G401 (cell line): ENCODE data around the gene TTL. TPM values are rescaled to one million over a fixed set of nuclear protein-coding genes. Genes with fewer than 3 reads are reported as not detected.
"Not testable (repeated sequence)": the region's sequence is repeated elsewhere in the genome, so short reads cannot be mapped to it uniquely, and the experiment has no call there.

Experiments used
- DNase-seq: peaks from one replicate; pipeline ENCODE4 v3.0.0-alpha.2; 2015; ENCODE audit warnings: low spot score
- in situ Hi-C: cut with HindIII; loops from 2 replicates; pipeline ENCODE4 v1.10.0; 2016; ENCODE audit warnings: low sequenced_read_pairs, mixed read lengths
- total RNA-seq: library from RNA; depleted of rRNA; stranded (reverse); fragments of >200 nt; shearing (Covaris generic); gene quantifications from 2 replicates; pipeline ENCODE4 v1.2.3, GENCODE V29; 2014; rRNA removed

TTL gene
- 85.4 and 96.2 TPM in 2 replicates for total RNA-seq

- peak; percentile 63 for DNase-seq
- in situ Hi-C loops: no loop called here
Measured at GRCh38 chr2:112481528-112482233, at the start of gene TTL. TTL (plus strand) TSS chr2:112482156; CDS start chr2:112482345, 189 bp downstream.

- DNase-seq, in situ Hi-C loops: not testable (repeated sequence)
Measured at GRCh38 chr2:112432390-112432734, 49.6 kb upstream of the TTL start.

- in situ Hi-C loops: not testable (repeated sequence)
- DNase-seq: peak; percentile 4
Measured at GRCh38 chr2:112432735-112433479, 49.0 kb upstream of the TTL start.

- in situ Hi-C loops: not testable (repeated sequence)
- DNase-seq: peak; percentile 89
Measured at GRCh38 chr2:112433480-112433879, 48.5 kb upstream of the TTL start, which contains the start of gene RGPD8. RGPD8 (minus strand) TSS chr2:112433645; CDS start chr2:112433453, 192 bp downstream.

GRCh38 chr2:112433932-112434730 is 47.8 kb upstream of the TTL start:
- in situ Hi-C loops: no loop called here
- DNase-seq: peak; percentile 11

GRCh38 chr2:112434890-112435715 is 46.9 kb upstream of the TTL start:
- DNase-seq, in situ Hi-C loops: not testable (repeated sequence)

- in situ Hi-C loops, DNase-seq: not testable (repeated sequence)
Measured at GRCh38 chr2:112435716-112436431, 46.1 kb upstream of the TTL start.

GRCh38 chr2:112436993-112437392 is 45.0 kb upstream of the TTL start:
- in situ Hi-C loops, DNase-seq: not testable (repeated sequence)

- DNase-seq, in situ Hi-C loops: not testable (repeated sequence)
Measured at GRCh38 chr2:112437405-112437831, 44.5 kb upstream of the TTL start.

- in situ Hi-C loops, DNase-seq: not testable (repeated sequence)
Measured at GRCh38 chr2:112438603-112439261, 43.2 kb upstream of the TTL start.

- in situ Hi-C loops, DNase-seq: not testable (repeated sequence)
Measured at GRCh38 chr2:112444256-112444655, 37.7 kb upstream of the TTL start.

- in situ Hi-C loops: no loop called here
- no peak for DNase-seq
Measured at GRCh38 chr2:112449854-112450253, 32.1 kb upstream of the TTL start.

GRCh38 chr2:112451317-112451716 is 30.6 kb upstream of the TTL start:
- in situ Hi-C loops: no loop called here
- no peak for DNase-seq

GRCh38 chr2:112454586-112454985 is 27.4 kb upstream of the TTL start:
- DNase-seq: no peak

GRCh38 chr2:112459372-112459771 is 22.6 kb upstream of the TTL start:
- no peak for DNase-seq
- in situ Hi-C loops: no loop called here

More at GRCh38 chr2:112454586-112454985, 27.4 kb upstream of the TTL start:
- in situ Hi-C loops: no loop called here

GRCh38 chr2:112462178-112462577 is 19.8 kb upstream of the TTL start:
- in situ Hi-C loops: no loop called here

GRCh38 chr2:112463256-112463655 is 18.7 kb upstream of the TTL start:
- in situ Hi-C loops: no loop called here

More at GRCh38 chr2:112462178-112462577, 19.8 kb upstream of the TTL start:
- DNase-seq: no peak

More at GRCh38 chr2:112463256-112463655, 18.7 kb upstream of the TTL start:
- DNase-seq: no peak
